Brain microvascular endothelial cell (primary cell): ENCODE measurements around the gene SLC9A6.

Experiments used
- DNase-seq: peaks from one replicate; pipeline ENCODE4 v3.0.0-alpha.2; 2020
- H3K27ac ChIP-seq: fragments of 250-450 bp; sonication (Bioruptor Pico); 2 replicates; pipeline ENCODE4 v1.5.1; 2020; ENCODE audit warnings: mild to moderate bottlenecking, moderate library complexity
- H3K27me3 ChIP-seq: fragments of 250-450 bp; sonication (Bioruptor Pico); replicated peaks from 2 replicates; pipeline ENCODE4 v1.5.1; 2020; ENCODE audit warnings: mild to moderate bottlenecking
- H3K36me3 ChIP-seq: fragments of 250-450 bp; sonication (Bioruptor Pico); replicated peaks from 2 replicates; pipeline ENCODE4 v1.5.1; 2020; ENCODE audit warnings: mild to moderate bottlenecking
- H3K4me3 ChIP-seq: 2 replicates; pipeline ENCODE4 v1.5.1; 2011; ENCODE audit warnings: low read depth, mild to moderate bottlenecking, control low read depth, low read length, moderate library complexity
- CTCF ChIP-seq: IDR thresholded peaks from 2 replicates; pipeline ENCODE4 v1.5.1; 2011; ENCODE audit warnings: low read depth, mild to moderate bottlenecking, moderate library complexity, low read length, control low read depth, inconsistent platforms; ENCODE audit errors: missing control alignments
- in situ Hi-C: cut with HindIII; loops from 2 replicates; pipeline ENCODE4 v1.10.0; 2017; ENCODE audit warnings: low sequenced_read_pairs, low pct_ligation_motif_present

The SLC9A6 gene

GRCh38 chrX:135984256-135984655 is 979 bp upstream of the SLC9A6 start:
- no peak for DNase-seq
- in situ Hi-C loops = no loop called here
- Histone ChIP-seq H3K27ac (no peak overlapping the region), H3K4me3 (no peak overlapping the region), H3K27me3 (no peaks in the 10 kb centered on the region), H3K36me3 (no peaks in the 10 kb centered on the region)
- no peak for TF ChIP-seq CTCF

- no peak overlapping the region for H3K27ac ChIP-seq
- no peaks in the 10 kb centered on the region for H3K36me3 ChIP-seq
- TF ChIP-seq CTCF = no peak
- in situ Hi-C loops = no loop called here
- no peak for DNase-seq
- H3K4me3 ChIP-seq = peak overlapping the region; percentile 77
- no peaks in the 10 kb centered on the region for H3K27me3 ChIP-seq
Observed at GRCh38 chrX:135984791-135985156, 461 bp upstream of the SLC9A6 start.

- H3K27ac ChIP-seq = no peak overlapping the region
- no peak for DNase-seq
- in situ Hi-C loops = no loop called here
Observed at GRCh38 chrX:135985973-135986310, 707 bp downstream of the SLC9A6 start.

GRCh38 chrX:135988245-135988644 is 3.0 kb downstream of the SLC9A6 start:
- Histone ChIP-seq H3K36me3 (no peaks in the 10 kb centered on the region), H3K27me3 (no peaks in the 10 kb centered on the region), H3K4me3 (no peak overlapping the region), H3K27ac (no peak overlapping the region)
- in situ Hi-C loops = no loop called here
- TF ChIP-seq CTCF = no peak
- DNase-seq = no peak

More at GRCh38 chrX:135985973-135986310, 707 bp downstream of the SLC9A6 start:
- Histone ChIP-seq H3K4me3 (peak overlapping the region; percentile 77), H3K36me3 (no peaks in the 10 kb centered on the region), H3K27me3 (no peaks in the 10 kb centered on the region)
- TF ChIP-seq CTCF = no peak

- in situ Hi-C loops = no loop called here
- no peak overlapping the region for H3K27ac ChIP-seq
- no peak for DNase-seq
- no peak overlapping the region for H3K4me3 ChIP-seq
- H3K27me3 ChIP-seq = no peaks in the 10 kb centered on the region
- H3K36me3 ChIP-seq = no peaks in the 10 kb centered on the region
- TF ChIP-seq CTCF = no peak
Observed at GRCh38 chrX:136015016-136015415, 29.8 kb downstream of the SLC9A6 start.

- no peaks in the 10 kb centered on the region for H3K27me3 ChIP-seq
- no peak overlapping the region for H3K4me3 ChIP-seq
- DNase-seq = no peak
- no peak overlapping the region for H3K27ac ChIP-seq
- TF ChIP-seq CTCF = no peak
- in situ Hi-C loops = no loop called here
- no peaks in the 10 kb centered on the region for H3K36me3 ChIP-seq
Observed at GRCh38 chrX:136016881-136017280, 31.6 kb downstream of the SLC9A6 start.
